Measurements from ENCODE around the gene NRF1. TPM values are rescaled to one million over a fixed set of nuclear protein-coding genes. Genes with fewer than 3 reads are reported as not detected.

The NRF1 gene
- total RNA-seq, 1 experiment from 2014 or later, result 14.0 TPM

DNA sequence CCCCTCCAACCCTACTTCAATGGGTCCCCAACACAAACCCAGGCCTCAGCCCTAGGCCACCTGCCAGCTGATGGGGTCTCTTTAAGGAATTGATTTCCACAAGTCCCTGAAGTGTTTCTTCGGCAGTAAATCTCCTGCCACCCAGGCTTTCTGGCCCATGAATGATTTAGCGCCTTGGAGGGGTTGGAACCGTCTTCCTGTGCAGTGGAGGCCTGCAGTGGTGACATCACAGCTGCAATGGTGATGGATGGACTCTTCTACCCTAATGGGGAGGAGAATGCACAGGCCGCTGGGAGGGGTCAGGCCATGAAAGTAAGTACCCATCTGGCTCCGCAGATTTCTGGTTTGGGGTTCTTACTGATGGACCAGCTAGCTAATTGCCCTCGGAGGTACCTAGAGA, 177.5 kb downstream of the NRF1 start:
- ATAC-seq (no peak), DNase-seq (ENCODE audit: low read depth, low spot score) (no peak)
- no peak overlapping the region for H3K27ac ChIP-seq (ENCODE audit: low read length)
- H3K9me3 ChIP-seq (ENCODE audit: control insufficient read depth, insufficient read depth, low read depth, low read length), result no peaks in the 10 kb centered on the region
- BruUV-seq (replicated peaks), result no TSS peak
- intact Hi-C loops (cut with micrococcal nuclease; ENCODE audit: unreplicated experiment), result no loop called here
- H3K36me3 ChIP-seq (ENCODE audit: control insufficient read depth, insufficient read depth, low read length), result no peaks in the 10 kb centered on the region
- TF ChIP-seq POLR2AphosphoS5 (IDR thresholded peaks at IDR 0.05; ENCODE audit: low read depth, low read length), result no peak
- TF ChIP-seq, protein P1, sequence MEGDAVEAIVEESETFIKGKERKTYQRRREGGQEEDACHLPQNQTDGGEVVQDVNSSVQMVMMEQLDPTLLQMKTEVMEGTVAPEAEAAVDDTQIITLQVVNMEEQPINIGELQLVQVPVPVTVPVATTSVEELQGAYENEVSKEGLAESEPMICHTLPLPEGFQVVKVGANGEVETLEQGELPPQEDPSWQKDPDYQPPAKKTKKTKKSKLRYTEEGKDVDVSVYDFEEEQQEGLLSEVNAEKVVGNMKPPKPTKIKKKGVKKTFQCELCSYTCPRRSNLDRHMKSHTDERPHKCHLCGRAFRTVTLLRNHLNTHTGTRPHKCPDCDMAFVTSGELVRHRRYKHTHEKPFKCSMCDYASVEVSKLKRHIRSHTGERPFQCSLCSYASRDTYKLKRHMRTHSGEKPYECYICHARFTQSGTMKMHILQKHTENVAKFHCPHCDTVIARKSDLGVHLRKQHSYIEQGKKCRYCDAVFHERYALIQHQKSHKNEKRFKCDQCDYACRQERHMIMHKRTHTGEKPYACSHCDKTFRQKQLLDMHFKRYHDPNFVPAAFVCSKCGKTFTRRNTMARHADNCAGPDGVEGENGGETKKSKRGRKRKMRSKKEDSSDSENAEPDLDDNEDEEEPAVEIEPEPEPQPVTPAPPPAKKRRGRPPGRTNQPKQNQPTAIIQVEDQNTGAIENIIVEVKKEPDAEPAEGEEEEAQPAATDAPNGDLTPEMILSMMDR (IDR thresholded peaks at IDR 0.05), result no peak
- TF ChIP-seq, protein P2, sequence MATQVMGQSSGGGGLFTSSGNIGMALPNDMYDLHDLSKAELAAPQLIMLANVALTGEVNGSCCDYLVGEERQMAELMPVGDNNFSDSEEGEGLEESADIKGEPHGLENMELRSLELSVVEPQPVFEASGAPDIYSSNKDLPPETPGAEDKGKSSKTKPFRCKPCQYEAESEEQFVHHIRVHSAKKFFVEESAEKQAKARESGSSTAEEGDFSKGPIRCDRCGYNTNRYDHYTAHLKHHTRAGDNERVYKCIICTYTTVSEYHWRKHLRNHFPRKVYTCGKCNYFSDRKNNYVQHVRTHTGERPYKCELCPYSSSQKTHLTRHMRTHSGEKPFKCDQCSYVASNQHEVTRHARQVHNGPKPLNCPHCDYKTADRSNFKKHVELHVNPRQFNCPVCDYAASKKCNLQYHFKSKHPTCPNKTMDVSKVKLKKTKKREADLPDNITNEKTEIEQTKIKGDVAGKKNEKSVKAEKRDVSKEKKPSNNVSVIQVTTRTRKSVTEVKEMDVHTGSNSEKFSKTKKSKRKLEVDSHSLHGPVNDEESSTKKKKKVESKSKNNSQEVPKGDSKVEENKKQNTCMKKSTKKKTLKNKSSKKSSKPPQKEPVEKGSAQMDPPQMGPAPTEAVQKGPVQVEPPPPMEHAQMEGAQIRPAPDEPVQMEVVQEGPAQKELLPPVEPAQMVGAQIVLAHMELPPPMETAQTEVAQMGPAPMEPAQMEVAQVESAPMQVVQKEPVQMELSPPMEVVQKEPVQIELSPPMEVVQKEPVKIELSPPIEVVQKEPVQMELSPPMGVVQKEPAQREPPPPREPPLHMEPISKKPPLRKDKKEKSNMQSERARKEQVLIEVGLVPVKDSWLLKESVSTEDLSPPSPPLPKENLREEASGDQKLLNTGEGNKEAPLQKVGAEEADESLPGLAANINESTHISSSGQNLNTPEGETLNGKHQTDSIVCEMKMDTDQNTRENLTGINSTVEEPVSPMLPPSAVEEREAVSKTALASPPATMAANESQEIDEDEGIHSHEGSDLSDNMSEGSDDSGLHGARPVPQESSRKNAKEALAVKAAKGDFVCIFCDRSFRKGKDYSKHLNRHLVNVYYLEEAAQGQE (IDR thresholded peaks at IDR 0.05; ENCODE audit: insufficient read depth in 1 of 2, low read depth in 2 of 2, low read length in 1 of 2), result no peak
- TF ChIP-seq SIN3A (IDR thresholded peaks at IDR 0.05; ENCODE audit: borderline replicate concordance, insufficient read depth, low read depth, low read length), result no peak
- TF ChIP-seq TCF7L2 (IDR thresholded peaks at IDR 0.05; ENCODE audit: low read depth, low read length), result no peak
- no peak overlapping the region for H3K4me3 ChIP-seq (ENCODE audit: low read depth in 2 of 2, low read length in 2 of 2)
- in situ Hi-C loops (cut with HindIII; ENCODE audit: low pct_unique_long_range_greater_than_20kb, low sequenced_read_pairs), result no loop called here
- ChIA-PET POLR2A (no interaction called here), CTCF (no interaction called here)
- H3K4me1 ChIP-seq (ENCODE audit: control insufficient read depth, insufficient read depth, low read length), result peaks cover 3% of the 10 kb centered on the region; the same call in 1 of the 2 replicates
- H3K27me3 ChIP-seq (ENCODE audit: control insufficient read depth, insufficient read depth, low read length), result no peaks in the 10 kb centered on the region

DNA sequence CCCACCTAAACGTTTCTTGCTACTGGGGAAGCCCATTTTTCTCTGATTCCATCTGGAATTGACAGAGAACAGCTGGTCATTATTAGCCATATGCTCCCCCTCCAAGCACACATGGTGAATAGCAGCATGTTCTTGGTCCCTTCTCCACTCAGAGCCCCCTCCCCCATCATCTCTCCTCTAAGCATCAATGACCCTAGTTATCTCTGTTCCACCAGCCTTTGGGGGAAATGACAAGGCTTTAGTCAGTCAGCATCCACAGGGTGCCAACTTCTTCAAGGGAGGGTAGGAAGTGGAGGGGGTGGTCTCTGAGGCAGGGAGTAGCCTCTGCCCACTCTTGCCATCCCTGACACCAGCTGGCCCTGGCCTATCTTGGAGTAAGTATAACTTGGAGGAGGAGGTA, 178.1 kb downstream of the NRF1 start:
- intact Hi-C loops (cut with micrococcal nuclease; ENCODE audit: unreplicated experiment) (no loop called here), in situ Hi-C loops (cut with HindIII; ENCODE audit: low pct_unique_long_range_greater_than_20kb, low sequenced_read_pairs) (no loop called here)
- no peaks in the 10 kb centered on the region for H3K27me3 ChIP-seq (ENCODE audit: control insufficient read depth, insufficient read depth, low read length)
- no TSS peak for BruUV-seq (replicated peaks)
- peaks cover 3% of the 10 kb centered on the region; the same call in 1 of the 2 replicates for H3K4me1 ChIP-seq (ENCODE audit: control insufficient read depth, insufficient read depth, low read length)
- TF ChIP-seq TCF7L2 (IDR thresholded peaks at IDR 0.05; ENCODE audit: low read depth, low read length), result no peak
- TF ChIP-seq, protein P2 (IDR thresholded peaks at IDR 0.05; ENCODE audit: insufficient read depth in 1 of 2, low read depth in 2 of 2, low read length in 1 of 2), result no peak
- no peak for TF ChIP-seq POLR2AphosphoS5 (IDR thresholded peaks at IDR 0.05; ENCODE audit: low read depth, low read length)
- TF ChIP-seq, protein P1 (IDR thresholded peaks at IDR 0.05), result no peak
- no peak for TF ChIP-seq SIN3A (IDR thresholded peaks at IDR 0.05; ENCODE audit: borderline replicate concordance, insufficient read depth, low read depth, low read length)
- H3K27ac ChIP-seq (ENCODE audit: low read length), result no peak overlapping the region
- H3K9me3 ChIP-seq (ENCODE audit: control insufficient read depth, insufficient read depth, low read depth, low read length), result no peaks in the 10 kb centered on the region
- DNase-seq (ENCODE audit: low read depth, low spot score) (no peak), ATAC-seq (no peak)
- H3K36me3 ChIP-seq (ENCODE audit: control insufficient read depth, insufficient read depth, low read length), result no peaks in the 10 kb centered on the region
- CTCF ChIA-PET, result no interaction called here
- POLR2A ChIA-PET, result no interaction called here
- H3K4me3 ChIP-seq (ENCODE audit: low read depth in 2 of 2, low read length in 2 of 2), result no peak overlapping the region
